Measurements from ENCODE around the gene SLC9A1. TPM values are rescaled to one million over a fixed set of nuclear protein-coding genes. Genes with fewer than 3 reads are reported as not detected.

The SLC9A1 gene
- polyA plus RNA-seq, 3 donors = 6.6 to 14.5 (median 8.9) TPM

GRCh38 chr1:27057801-27058625 is 96.9 kb downstream of the SLC9A1 start:
- 42 to 55% (median 48%) methylated on average over 13 of the region's 13 CpGs for WGBS, 3 donors
- no peak overlapping the region for H3K27ac ChIP-seq (ENCODE audit: low read depth, low read length)

GRCh38 chr1:27057389-27057788 is 97.5 kb downstream of the SLC9A1 start:
- no peak overlapping the region for H3K27ac ChIP-seq (ENCODE audit: low read depth, low read length)
- WGBS, 3 donors = 50 to 67% (median 54%) methylated on average over 3 of the region's 3 CpGs

GRCh38 chr1:27053977-27054753 is 100.8 kb downstream of the SLC9A1 start:
- 77 to 87% (median 83%) methylated on average over 6 of the region's 6 CpGs for WGBS, 3 donors
- H3K27ac ChIP-seq (ENCODE audit: low read depth, low read length) = no peak overlapping the region

GRCh38 chr1:27052527-27052926 is 102.4 kb downstream of the SLC9A1 start:
- WGBS, 3 donors = 91 to 94% (median 92%) methylated on average over 5 of the region's 5 CpGs
- no peak overlapping the region for H3K27ac ChIP-seq (ENCODE audit: low read depth, low read length)

GRCh38 chr1:27049607-27050006 is 105.3 kb downstream of the SLC9A1 start:
- no peak overlapping the region for H3K27ac ChIP-seq (ENCODE audit: low read depth, low read length)
- WGBS, 3 donors = 55 to 73% (median 67%) methylated on average over 3 of the region's 3 CpGs

- WGBS, 3 donors = 66 to 76% (median 74%) methylated on average over 2 of the region's 2 CpGs
- no peak overlapping the region for H3K27ac ChIP-seq (ENCODE audit: low read depth, low read length)
Observed at GRCh38 chr1:27049100-27049499, 105.8 kb downstream of the SLC9A1 start.

Other genes with a start within 250 kb of the SLC9A1 start
- 10 to 100 TPM in 1 of 3 donors, 1 to 10 TPM in 1, not detected in 1; 4.0 to 16.3 TPM for gene NR0B2, start 241.2 kb downstream of the SLC9A1 start, polyA plus RNA-seq
- 10 to 100 TPM; 36.1 to 49.8 (median 45.1) TPM for gene NUDC, start 233.4 kb downstream of the SLC9A1 start, polyA plus RNA-seq
- gene KDF1, start 194.7 kb downstream of the SLC9A1 start, polyA plus RNA-seq = 10 to 100 TPM in 1 of 3 donors, under 1 TPM in 1, not detected in 1; 0.94 to 10.6 TPM
- 10 to 100 TPM in 2 of 3 donors, 1 to 10 TPM in 1; 9.1 to 10.4 (median 10.3) TPM for gene TRNP1, start 161.4 kb downstream of the SLC9A1 start, polyA plus RNA-seq
- 1 to 10 TPM; 1.8 to 3.1 (median 2.9) TPM for gene TENT5B, start 142.3 kb downstream of the SLC9A1 start, polyA plus RNA-seq
- gene WDTC1, start 79.5 kb upstream of the SLC9A1 start, polyA plus RNA-seq = 10 to 100 TPM; 12.7 to 27.1 (median 19.5) TPM
- 10 to 100 TPM; 27.1 to 44.9 (median 27.2) TPM for gene TMEM222, start 167.0 kb upstream of the SLC9A1 start, polyA plus RNA-seq
- 100 to 1,000 TPM in 1 of 3 donors, 10 to 100 TPM in 1, under 1 TPM in 1; 0.67 to 104 (median 12.5) TPM for gene SYTL1, start 186.9 kb upstream of the SLC9A1 start, polyA plus RNA-seq
- 10 to 100 TPM; 16.5 to 93.0 (median 56.0) TPM for gene MAP3K6, start 211.8 kb upstream of the SLC9A1 start, polyA plus RNA-seq
- gene FCN3, start 219.7 kb upstream of the SLC9A1 start, polyA plus RNA-seq = 100 to 1,000 TPM in 1 of 3 donors, 10 to 100 TPM in 1, 1 to 10 TPM in 1; 8.8 to 133 (median 63.9) TPM
- under 1 TPM in 2 of 3 donors, not detected in 1; 0.07 to 0.61 TPM for gene CD164L2, start 228.2 kb upstream of the SLC9A1 start, polyA plus RNA-seq
- gene GPR3, start 237.5 kb upstream of the SLC9A1 start, polyA plus RNA-seq = 1 to 10 TPM in 1 of 3 donors, under 1 TPM in 2; 0.43 to 1.2 (median 0.94) TPM